IPS-20b (cell line): ENCODE results near the gene NUP210L.

Experiments
- H3K27ac ChIP-seq: one replicate; pipeline ENCODE4 v1.5.1; 2013; ENCODE audit warnings: low read length
- H3K27me3 ChIP-seq: 2 replicates; pipeline ENCODE4 v1.6.1; 2013; ENCODE audit warnings: mild to moderate bottlenecking, low read length, inconsistent platforms; ENCODE audit not compliant: insufficient read depth
- H3K36me3 ChIP-seq: 2 replicates; pipeline ENCODE4 v1.6.1; 2013; ENCODE audit warnings: low read depth, mild to moderate bottlenecking, inconsistent platforms, low read length, moderate library complexity; ENCODE audit not compliant: insufficient read depth
- H3K4me1 ChIP-seq: 2 replicates; pipeline ENCODE4 v1.6.1; 2013; ENCODE audit warnings: mild to moderate bottlenecking, control low read depth, inconsistent platforms, low read length, moderate library complexity; ENCODE audit not compliant: insufficient read depth
- H3K4me3 ChIP-seq: 2 replicates; pipeline ENCODE4 v1.5.1; 2013; ENCODE audit warnings: mild to moderate bottlenecking, low read length, inconsistent platforms
- H3K9ac ChIP-seq: 2 replicates; pipeline ENCODE4 v1.6.1; 2013; ENCODE audit warnings: low read depth, mild to moderate bottlenecking, inconsistent platforms, low read length, moderate library complexity
- H3K9me3 ChIP-seq: 2 replicates; pipeline ENCODE4 v1.6.1; 2013; ENCODE audit warnings: mild to moderate bottlenecking, low read depth, low read length, inconsistent platforms; ENCODE audit not compliant: insufficient read depth

NUP210L gene

DNA sequence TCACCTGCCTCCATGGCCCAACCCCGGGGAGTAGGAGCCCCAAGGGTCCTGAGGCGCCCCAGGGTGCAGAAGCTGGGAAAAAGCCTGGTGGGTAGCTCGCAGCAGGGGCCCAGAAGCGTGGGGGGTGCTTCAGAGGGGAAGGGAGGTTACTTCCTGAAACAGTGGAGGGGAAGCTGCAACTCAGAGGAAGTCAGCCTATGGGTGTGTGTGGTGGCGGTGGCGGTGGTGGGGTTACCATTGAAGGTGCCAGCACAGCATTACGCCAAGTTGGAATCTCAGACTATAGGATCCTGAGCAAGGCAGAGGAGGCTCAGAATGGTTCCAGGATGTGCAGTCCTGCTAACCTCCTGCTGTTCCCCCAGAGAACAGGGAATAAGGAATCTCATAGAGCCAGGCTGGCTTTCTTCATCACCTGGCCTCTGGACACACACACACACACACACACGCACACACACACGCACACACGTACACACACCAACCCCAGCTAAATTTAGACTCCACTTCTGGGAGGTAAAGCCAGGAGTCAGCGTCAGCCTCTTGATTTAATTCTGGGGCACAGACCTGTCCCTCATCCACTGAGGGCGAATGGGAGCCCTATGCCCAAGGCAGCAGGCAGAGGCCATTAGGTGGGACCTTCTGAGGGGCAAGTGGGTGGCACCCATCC is 209.6 kb downstream of the NUP210L start:
- Histone ChIP-seq H3K9ac (peak overlapping the region; percentile 77), H3K36me3 (peaks cover 60% of the 10 kb centered on the region), H3K4me1 (no peaks in the 10 kb centered on the region), H3K27me3 (no peaks in the 10 kb centered on the region), H3K4me3 (peak overlapping the region; percentile 76), H3K9me3 (no peaks in the 10 kb centered on the region), H3K27ac (peak overlapping the region; percentile 55)

DNA sequence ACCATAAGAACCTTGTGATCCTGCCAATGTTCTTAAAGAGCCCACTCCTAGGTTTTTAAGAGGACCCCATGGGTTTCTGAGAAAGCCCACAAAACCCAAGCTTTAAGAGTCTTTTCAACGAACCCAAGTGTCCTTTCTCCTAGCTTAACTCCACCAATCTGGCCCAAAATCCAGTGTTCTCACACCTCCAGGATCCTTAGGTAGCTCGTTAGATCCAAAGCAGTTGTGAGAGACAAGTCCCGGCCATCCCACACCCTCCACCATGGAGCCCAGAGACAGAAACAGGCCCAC is 210.1 kb downstream of the NUP210L start:
- Histone ChIP-seq H3K36me3 (peaks cover 60% of the 10 kb centered on the region), H3K27me3 (no peaks in the 10 kb centered on the region), H3K9ac (0 out of 2 replicates have a peak overlapping the region, but pooled peaks have one; percentile 77), H3K27ac (no peak overlapping the region), H3K4me1 (no peaks in the 10 kb centered on the region), H3K4me3 (peak overlapping the region; percentile 76; the same call in 1 of the 2 replicates), H3K9me3 (no peaks in the 10 kb centered on the region)

DNA sequence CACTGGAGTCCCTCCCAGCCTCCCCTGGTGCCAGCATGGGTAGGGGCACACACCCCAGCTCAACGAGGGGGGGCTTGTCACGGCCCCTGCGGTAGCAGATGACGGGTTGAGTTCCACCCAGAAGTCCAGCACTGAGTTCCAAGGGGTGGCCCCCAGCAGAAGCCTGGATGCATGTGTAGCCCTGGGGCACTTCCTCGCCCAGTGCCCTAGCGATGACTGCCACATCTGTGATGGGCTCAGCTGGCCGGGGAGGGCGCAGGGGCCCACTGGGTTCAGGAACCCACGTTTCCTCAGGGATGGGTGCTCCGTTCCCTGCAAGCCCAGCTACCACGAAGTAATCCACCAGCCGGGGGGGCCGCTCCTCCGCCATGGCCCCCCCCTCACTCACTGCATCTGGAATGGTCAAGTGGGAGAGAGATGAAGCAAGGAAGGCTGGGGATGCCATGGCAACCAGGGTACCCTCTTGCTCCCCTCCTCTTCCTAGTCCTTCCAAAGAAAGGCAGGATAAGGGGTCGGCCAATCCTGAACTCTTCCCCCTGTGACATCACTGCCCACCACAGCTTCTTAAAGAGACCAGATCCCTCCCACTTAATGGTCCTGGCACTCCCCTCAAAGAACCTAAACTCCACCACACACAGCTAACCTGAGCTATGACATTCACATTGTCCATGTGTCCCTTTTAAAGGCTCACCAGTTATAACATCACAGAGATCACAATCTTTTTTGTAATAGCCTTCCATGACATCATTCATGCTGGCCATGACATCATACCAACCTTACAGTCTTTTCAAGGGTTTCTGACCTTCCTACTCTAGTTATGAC is 210.7 kb downstream of the NUP210L start:
- Histone ChIP-seq H3K9me3 (no peaks in the 10 kb centered on the region), H3K4me3 (no peak overlapping the region), H3K9ac (no peak overlapping the region), H3K4me1 (no peaks in the 10 kb centered on the region), H3K27ac (no peak overlapping the region), H3K27me3 (no peaks in the 10 kb centered on the region), H3K36me3 (peaks cover 63% of the 10 kb centered on the region)

DNA sequence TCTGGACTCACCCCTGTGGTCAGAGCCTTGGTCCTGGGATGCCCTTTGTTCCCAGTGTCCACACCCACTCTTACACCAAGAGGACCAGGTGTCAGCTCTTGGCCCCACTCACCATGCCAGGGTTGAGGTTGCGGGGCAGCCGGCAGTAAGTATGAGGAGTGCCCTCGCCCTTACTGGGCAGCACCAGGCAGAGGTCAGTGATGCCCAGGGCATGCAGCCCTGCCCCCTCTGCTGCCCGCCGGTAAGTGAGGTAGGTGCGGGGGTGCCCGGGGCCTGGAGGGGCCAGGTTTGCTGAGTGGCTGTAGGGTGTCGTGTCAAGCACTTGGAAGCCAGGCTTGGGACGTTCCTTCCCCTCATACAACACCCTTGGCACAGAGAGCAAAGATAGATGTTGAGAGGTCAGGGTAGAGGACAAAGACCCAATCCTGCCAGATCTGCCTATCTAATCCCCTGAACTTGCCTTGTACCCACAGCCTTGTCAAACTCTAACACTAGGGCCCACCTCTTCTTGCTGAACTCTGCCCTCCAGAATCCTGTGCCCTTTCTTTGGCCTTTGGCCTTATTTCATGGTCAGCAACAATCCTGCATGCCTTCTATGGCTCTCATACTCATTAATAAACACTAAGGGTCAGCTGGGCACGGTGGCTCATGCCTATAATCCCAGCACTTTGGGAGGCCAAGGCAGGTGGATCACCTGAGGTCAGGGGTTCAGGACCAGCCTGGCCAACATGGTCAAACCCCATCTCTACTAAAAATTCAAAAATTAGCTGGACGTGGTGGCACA is 211.9 kb downstream of the NUP210L start:
- Histone ChIP-seq H3K27ac (no peak overlapping the region), H3K27me3 (no peaks in the 10 kb centered on the region), H3K4me3 (no peak overlapping the region), H3K9ac (no peak overlapping the region), H3K36me3 (peaks cover 57% of the 10 kb centered on the region), H3K4me1 (no peaks in the 10 kb centered on the region), H3K9me3 (no peaks in the 10 kb centered on the region)
